Kasumi-1 (cell line): ENCODE data around the gene EGFLAM.

Experiments used
- DNase-seq, 2 experiments: peaks; one replicate each; lab custom pipeline; 2025; lab: John Stamatoyannopoulos, UW

Gene EGFLAM

GRCh38 chr5:38471709-38472108, 213.3 kb downstream of the EGFLAM start:
- DNase-seq: no peak

- no peak for DNase-seq
These were observed 214.2 kb downstream of the EGFLAM start for GRCh38 chr5:38472541-38472940.

GRCh38 chr5:38473008-38473407, 214.6 kb downstream of the EGFLAM start:
- no peak for DNase-seq

- DNase-seq: no peak
These were observed 219.8 kb downstream of the EGFLAM start for GRCh38 chr5:38478166-38478565.

- DNase-seq: no peak
These were observed 220.5 kb downstream of the EGFLAM start for GRCh38 chr5:38478878-38479277.

- no peak for DNase-seq
These were observed 221.1 kb downstream of the EGFLAM start for GRCh38 chr5:38479315-38479904.

GRCh38 chr5:38483805-38484398, 225.5 kb downstream of the EGFLAM start:
- no peak for DNase-seq

- no peak for DNase-seq
These were observed 235.8 kb downstream of the EGFLAM start for GRCh38 chr5:38494175-38494574.

- DNase-seq: no peak
These were observed 236.4 kb downstream of the EGFLAM start for GRCh38 chr5:38494763-38495162.

GRCh38 chr5:38497946-38498345, 239.6 kb downstream of the EGFLAM start:
- DNase-seq: no peak

- no peak for DNase-seq
These were observed 242.4 kb downstream of the EGFLAM start for GRCh38 chr5:38500573-38501260.

- DNase-seq: no peak
These were observed 247.9 kb downstream of the EGFLAM start for GRCh38 chr5:38506302-38506701.

GRCh38 chr5:38509185-38509584, 250.8 kb downstream of the EGFLAM start:
- DNase-seq: no peak
